HL-60 (cell line): ENCODE measurements around the gene CES4A.

Source experiments
- POLR2AphosphoS5 ChIP-seq: IDR thresholded peaks from 2 replicates; pipeline ENCODE4 v1.6.1; 2012; ENCODE audit warnings: low read depth
- SPI1 ChIP-seq: IDR thresholded peaks from 2 replicates; pipeline ENCODE4 v1.6.1; 2012; ENCODE audit warnings: low read depth, mild to moderate bottlenecking, borderline replicate concordance
- TF ChIP-seq, protein P1 (sequence below): IDR thresholded peaks from 2 replicates; pipeline ENCODE4 v1.6.1; 2012; ENCODE audit warnings: low read depth; ENCODE audit not compliant: insufficient replicate concordance
- TF ChIP-seq, protein P2 (sequence below): IDR thresholded peaks from one replicate; pipeline ENCODE4 v1.5.1; 2011; ENCODE audit warnings: low read length, control low read depth, inconsistent platforms; ENCODE audit not compliant: insufficient read depth

DNA sequence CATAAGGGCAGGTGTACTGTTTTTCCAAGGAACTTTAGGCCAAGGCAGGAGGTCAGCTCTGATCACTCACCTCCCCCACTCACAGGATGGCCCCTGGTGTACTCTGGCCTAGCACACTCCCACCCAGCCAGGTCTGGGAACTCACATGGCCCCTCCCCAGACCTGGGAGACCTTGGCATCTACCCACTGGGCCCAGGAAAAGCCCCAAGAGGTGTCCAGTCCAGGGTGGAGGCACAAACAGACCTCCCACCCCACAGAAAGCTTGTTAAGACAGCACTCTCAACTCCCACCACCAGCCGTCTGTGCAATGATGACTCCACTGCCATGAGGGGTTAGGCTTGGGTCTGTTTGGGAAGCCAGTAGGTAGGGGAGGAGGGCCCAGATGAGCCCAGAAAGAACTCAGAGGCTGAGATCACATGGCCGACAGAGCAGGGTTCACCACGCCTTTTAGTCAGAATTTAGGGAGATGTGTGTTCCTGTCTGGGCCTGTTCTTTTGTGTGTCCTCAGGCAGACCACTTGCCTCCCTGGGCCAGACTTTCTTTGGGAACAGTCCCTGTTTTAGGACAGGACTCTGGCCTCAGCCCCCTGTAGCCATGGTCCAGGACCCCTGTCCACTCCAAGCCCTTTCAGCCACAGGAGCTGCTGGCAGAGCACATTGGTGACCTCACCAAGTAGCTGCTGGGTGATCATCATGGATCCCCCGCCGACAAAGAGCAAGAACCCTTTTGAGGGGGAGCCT is 28.5 kb downstream of the CES4A start:
- TF ChIP-seq, protein P1, sequence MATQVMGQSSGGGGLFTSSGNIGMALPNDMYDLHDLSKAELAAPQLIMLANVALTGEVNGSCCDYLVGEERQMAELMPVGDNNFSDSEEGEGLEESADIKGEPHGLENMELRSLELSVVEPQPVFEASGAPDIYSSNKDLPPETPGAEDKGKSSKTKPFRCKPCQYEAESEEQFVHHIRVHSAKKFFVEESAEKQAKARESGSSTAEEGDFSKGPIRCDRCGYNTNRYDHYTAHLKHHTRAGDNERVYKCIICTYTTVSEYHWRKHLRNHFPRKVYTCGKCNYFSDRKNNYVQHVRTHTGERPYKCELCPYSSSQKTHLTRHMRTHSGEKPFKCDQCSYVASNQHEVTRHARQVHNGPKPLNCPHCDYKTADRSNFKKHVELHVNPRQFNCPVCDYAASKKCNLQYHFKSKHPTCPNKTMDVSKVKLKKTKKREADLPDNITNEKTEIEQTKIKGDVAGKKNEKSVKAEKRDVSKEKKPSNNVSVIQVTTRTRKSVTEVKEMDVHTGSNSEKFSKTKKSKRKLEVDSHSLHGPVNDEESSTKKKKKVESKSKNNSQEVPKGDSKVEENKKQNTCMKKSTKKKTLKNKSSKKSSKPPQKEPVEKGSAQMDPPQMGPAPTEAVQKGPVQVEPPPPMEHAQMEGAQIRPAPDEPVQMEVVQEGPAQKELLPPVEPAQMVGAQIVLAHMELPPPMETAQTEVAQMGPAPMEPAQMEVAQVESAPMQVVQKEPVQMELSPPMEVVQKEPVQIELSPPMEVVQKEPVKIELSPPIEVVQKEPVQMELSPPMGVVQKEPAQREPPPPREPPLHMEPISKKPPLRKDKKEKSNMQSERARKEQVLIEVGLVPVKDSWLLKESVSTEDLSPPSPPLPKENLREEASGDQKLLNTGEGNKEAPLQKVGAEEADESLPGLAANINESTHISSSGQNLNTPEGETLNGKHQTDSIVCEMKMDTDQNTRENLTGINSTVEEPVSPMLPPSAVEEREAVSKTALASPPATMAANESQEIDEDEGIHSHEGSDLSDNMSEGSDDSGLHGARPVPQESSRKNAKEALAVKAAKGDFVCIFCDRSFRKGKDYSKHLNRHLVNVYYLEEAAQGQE, result no peak
- TF ChIP-seq, protein P2, sequence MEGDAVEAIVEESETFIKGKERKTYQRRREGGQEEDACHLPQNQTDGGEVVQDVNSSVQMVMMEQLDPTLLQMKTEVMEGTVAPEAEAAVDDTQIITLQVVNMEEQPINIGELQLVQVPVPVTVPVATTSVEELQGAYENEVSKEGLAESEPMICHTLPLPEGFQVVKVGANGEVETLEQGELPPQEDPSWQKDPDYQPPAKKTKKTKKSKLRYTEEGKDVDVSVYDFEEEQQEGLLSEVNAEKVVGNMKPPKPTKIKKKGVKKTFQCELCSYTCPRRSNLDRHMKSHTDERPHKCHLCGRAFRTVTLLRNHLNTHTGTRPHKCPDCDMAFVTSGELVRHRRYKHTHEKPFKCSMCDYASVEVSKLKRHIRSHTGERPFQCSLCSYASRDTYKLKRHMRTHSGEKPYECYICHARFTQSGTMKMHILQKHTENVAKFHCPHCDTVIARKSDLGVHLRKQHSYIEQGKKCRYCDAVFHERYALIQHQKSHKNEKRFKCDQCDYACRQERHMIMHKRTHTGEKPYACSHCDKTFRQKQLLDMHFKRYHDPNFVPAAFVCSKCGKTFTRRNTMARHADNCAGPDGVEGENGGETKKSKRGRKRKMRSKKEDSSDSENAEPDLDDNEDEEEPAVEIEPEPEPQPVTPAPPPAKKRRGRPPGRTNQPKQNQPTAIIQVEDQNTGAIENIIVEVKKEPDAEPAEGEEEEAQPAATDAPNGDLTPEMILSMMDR, result no peak
- no peak for TF ChIP-seq POLR2AphosphoS5
- no peak for TF ChIP-seq SPI1
